ENCODE data around the gene EMP3.
"Not testable (repeated sequence)": the region's sequence is repeated elsewhere in the genome, so short reads cannot be mapped to it uniquely, and the experiment has no call there.

Gene EMP3

DNA sequence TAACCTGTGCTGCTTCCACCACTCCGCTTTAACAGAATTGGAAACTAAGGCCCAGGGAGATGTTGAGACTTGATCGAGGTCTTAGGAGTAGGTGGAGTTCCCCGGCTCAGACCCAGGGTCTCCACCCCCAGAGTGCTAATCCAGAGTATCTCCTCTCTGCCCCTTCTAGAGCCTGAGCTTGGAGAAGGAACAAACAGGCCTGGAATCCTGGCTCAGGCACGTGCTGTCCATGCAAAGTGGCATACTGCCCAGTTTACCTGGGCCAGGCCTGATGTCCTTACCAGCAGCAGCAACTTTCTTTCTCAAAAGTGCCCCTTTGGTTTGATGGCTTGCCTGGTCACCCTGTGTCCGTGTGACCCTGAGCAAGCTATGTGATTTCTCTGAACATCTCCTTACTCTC is 42.5 kb downstream of the EMP3 start:
- no peaks in the 10 kb centered on the region for H3K27me3 ChIP-seq (replicated peaks; ENCODE audit: control insufficient read depth, insufficient read depth, low read length)
- DNase-seq (ENCODE audit: extremely low read depth, insufficient read length): no peak
- no peak for TF ChIP-seq CTCF (IDR thresholded peaks at IDR 0.05; ENCODE audit: insufficient read depth, low read length, poor library complexity, severe bottlenecking)
- H3K36me3 ChIP-seq (ENCODE audit: control insufficient read depth, insufficient read depth, low read length): no peaks in the 10 kb centered on the region
- no peak overlapping the region for H3K4me3 ChIP-seq (replicated peaks; ENCODE audit: low read depth, low read length)

DNA sequence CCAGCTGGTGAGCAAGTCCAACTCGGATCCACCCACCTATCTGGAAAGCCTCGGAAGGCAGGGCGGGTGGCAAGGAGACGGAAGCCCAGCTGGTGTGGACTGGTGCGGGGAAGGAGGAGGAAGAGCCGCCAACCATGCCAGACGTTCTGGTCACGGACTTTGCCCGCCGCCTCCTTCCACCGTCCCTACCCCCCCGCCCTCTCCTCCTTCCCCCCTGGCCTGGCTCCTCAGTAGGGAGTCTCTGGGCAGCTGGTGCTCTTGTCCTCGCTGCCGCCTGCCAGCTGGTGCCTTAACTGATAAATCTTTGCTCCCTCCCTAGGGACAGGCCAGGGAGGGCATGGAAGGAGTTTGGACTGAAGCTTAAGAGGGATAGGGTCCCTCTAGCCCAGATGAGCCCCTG is 43.6 kb downstream of the EMP3 start:
- Histone ChIP-seq H3K4me3 (replicated peaks; ENCODE audit: low read depth, low read length) (no peak overlapping the region), H3K36me3 (ENCODE audit: control insufficient read depth, insufficient read depth, low read length) (no peaks in the 10 kb centered on the region), H3K27me3 (replicated peaks; ENCODE audit: control insufficient read depth, insufficient read depth, low read length) (no peaks in the 10 kb centered on the region)
- TF ChIP-seq CTCF (IDR thresholded peaks at IDR 0.05; ENCODE audit: insufficient read depth, low read length, poor library complexity, severe bottlenecking): no peak
- DNase-seq (ENCODE audit: extremely low read depth, insufficient read length): no peak

DNA sequence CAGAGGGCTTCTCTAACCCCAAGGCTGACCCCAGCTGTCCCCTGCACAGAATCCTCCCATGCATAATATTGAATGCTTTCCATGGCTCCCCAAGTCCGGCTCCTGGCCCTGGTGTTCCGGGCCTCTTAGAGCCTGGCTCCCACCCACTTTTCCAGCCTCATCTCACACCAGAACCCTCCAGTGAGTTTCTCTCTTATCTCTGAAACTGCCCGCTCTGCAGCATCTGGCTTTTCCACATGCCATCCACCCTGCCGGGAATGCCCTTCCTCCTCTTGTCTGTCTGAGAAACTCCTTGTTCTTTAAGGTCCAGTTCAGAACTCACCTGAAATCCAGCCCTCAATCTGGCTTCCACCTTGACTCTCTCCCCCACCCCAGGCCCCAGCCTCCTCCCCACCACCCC is 45.6 kb downstream of the EMP3 start:
- Histone ChIP-seq H3K36me3 (ENCODE audit: control insufficient read depth, insufficient read depth, low read length) (no peaks in the 10 kb centered on the region), H3K4me3 (replicated peaks; ENCODE audit: low read depth, low read length) (no peak overlapping the region), H3K27me3 (replicated peaks; ENCODE audit: control insufficient read depth, insufficient read depth, low read length) (no peaks in the 10 kb centered on the region; the same call in 1 of the 2 replicates)
- no peak for DNase-seq (ENCODE audit: extremely low read depth, insufficient read length)
- TF ChIP-seq CTCF (IDR thresholded peaks at IDR 0.05; ENCODE audit: insufficient read depth, low read length, poor library complexity, severe bottlenecking): no peak

- H3K36me3 ChIP-seq (ENCODE audit: control insufficient read depth, insufficient read depth, low read length): no peaks in the 10 kb centered on the region
- no peak overlapping the region for H3K4me3 ChIP-seq (replicated peaks; ENCODE audit: low read depth, low read length)
- TF ChIP-seq CTCF (IDR thresholded peaks at IDR 0.05; ENCODE audit: insufficient read depth, low read length, poor library complexity, severe bottlenecking): no peak
- DNase-seq (ENCODE audit: extremely low read depth, insufficient read length): no peak
- no peaks in the 10 kb centered on the region; the same call in 1 of the 2 replicates for H3K27me3 ChIP-seq (replicated peaks; ENCODE audit: control insufficient read depth, insufficient read depth, low read length)
Observed at GRCh38 chr19:48371367-48371766, 46.0 kb downstream of the EMP3 start.

DNA sequence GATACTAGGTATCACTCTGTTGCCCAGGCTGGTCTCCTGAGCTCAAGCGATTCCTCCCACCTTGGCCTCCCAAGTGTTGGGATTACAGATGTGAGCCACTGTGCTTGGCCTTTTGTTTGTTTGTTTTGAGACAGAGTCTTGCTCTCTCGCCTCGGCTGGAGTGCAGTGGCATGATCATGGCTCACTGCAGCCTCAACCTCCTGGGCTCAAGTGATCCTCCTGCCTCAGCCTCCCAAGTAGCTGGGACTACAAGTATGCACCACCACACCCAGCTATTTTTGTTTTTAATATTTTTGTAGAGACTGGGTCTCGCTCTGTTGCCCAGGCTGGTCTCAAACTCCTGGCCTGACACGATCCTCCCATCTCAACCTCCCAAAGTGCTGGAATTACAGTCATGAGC is 46.4 kb downstream of the EMP3 start:
- not testable (repeated sequence) for H3K36me3 ChIP-seq (ENCODE audit: control insufficient read depth, insufficient read depth, low read length)

DNA sequence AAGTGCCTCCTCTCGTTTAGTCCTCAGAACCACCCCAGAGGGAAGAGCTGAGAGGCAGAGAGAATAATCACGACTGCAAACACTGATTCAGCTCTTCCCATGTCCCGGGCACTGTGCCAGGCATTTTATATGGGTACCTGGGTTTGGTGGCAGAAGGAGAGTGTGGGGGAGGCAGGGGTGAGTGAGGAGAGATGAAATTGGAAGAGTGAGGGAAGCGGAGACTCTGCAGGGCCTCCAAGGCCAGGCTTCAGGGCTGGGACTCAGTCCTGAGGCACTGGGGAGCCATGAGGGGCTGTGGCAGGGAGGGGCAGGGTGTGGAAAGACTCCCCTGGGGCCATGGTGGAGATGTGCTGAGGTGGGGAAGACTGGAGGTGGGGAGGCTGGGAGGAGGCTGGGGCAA is 47.6 kb downstream of the EMP3 start:
- DNase-seq (ENCODE audit: extremely low read depth, insufficient read length): no peak
- H3K4me3 ChIP-seq (replicated peaks; ENCODE audit: low read depth, low read length): no peak overlapping the region
- H3K36me3 ChIP-seq (ENCODE audit: control insufficient read depth, insufficient read depth, low read length): no peaks in the 10 kb centered on the region
- no peak for TF ChIP-seq CTCF (IDR thresholded peaks at IDR 0.05; ENCODE audit: insufficient read depth, low read length, poor library complexity, severe bottlenecking)
- no peaks in the 10 kb centered on the region; the same call in 1 of the 2 replicates for H3K27me3 ChIP-seq (replicated peaks; ENCODE audit: control insufficient read depth, insufficient read depth, low read length)

More for the DNA sequence above, 46.4 kb downstream of the EMP3 start:
- H3K4me3 ChIP-seq (replicated peaks; ENCODE audit: low read depth, low read length); DNase-seq (ENCODE audit: extremely low read depth, insufficient read length); H3K27me3 ChIP-seq (replicated peaks; ENCODE audit: control insufficient read depth, insufficient read depth, low read length): not testable (repeated sequence)

Measured in GM06990 (cell line).